H9 (cell line): ENCODE measurements around the gene PRKCZ. TPM values are rescaled to one million over a fixed set of nuclear protein-coding genes. Genes with fewer than 3 reads are reported as not detected.

ENCODE experiments used
- DNase-seq: peaks from one replicate; pipeline ENCODE4 v3.0.0-alpha.2; 2017
- H2AFZ ChIP-seq: one replicate; pipeline ENCODE4 v1.6.1; 2013; ENCODE audit warnings: mild to moderate bottlenecking, low read length, control low read depth, moderate library complexity
- H2AK5ac ChIP-seq: 2 replicates; pipeline ENCODE4 v1.6.1; 2013; ENCODE audit warnings: low read length, control low read depth, mixed read lengths; ENCODE audit not compliant: insufficient read length
- H2BK120ac ChIP-seq: one replicate; pipeline ENCODE4 v1.6.1; 2013; ENCODE audit warnings: low read depth, mild to moderate bottlenecking, low read length, control low read depth, inconsistent platforms; ENCODE audit not compliant: poor library complexity, severe bottlenecking
- H2BK12ac ChIP-seq: 2 replicates; pipeline ENCODE4 v1.6.1; 2013; ENCODE audit warnings: low read length, control low read depth, mixed read lengths, low read depth; ENCODE audit not compliant: insufficient read length
- H2BK15ac ChIP-seq: 2 replicates; pipeline ENCODE4 v1.6.1; 2013; ENCODE audit warnings: low read depth, low read length, control low read depth
- H2BK20ac ChIP-seq: one replicate; pipeline ENCODE4 v1.6.1; 2013; ENCODE audit warnings: low read depth, mild to moderate bottlenecking, low read length, control low read depth, inconsistent platforms; ENCODE audit not compliant: poor library complexity, severe bottlenecking
- H2BK5ac ChIP-seq: 2 replicates; pipeline ENCODE4 v1.6.1; 2013; ENCODE audit warnings: low read length, control low read depth, mixed read lengths; ENCODE audit not compliant: insufficient read length
- H3K14ac ChIP-seq: 2 replicates; pipeline ENCODE4 v1.6.1; 2013; ENCODE audit warnings: low read length, control low read depth; ENCODE audit not compliant: insufficient read depth
- H3K18ac ChIP-seq: 2 replicates; pipeline ENCODE4 v1.6.1; 2013; ENCODE audit warnings: low read depth, mild to moderate bottlenecking, mixed read lengths, low read length, control low read depth; ENCODE audit not compliant: insufficient read length
- H3K23ac ChIP-seq: 2 replicates; pipeline ENCODE4 v1.6.1; 2013; ENCODE audit warnings: low read length, control low read depth, mixed read lengths, low read depth; ENCODE audit not compliant: insufficient read length
- H3K23me2 ChIP-seq: 2 replicates; pipeline ENCODE4 v1.6.1; 2013; ENCODE audit warnings: low read depth, mild to moderate bottlenecking, mixed read lengths, low read length, control low read depth; ENCODE audit not compliant: insufficient read length, poor library complexity, severe bottlenecking
- H3K27ac ChIP-seq: 2 replicates; pipeline ENCODE4 v1.5.1; 2013; ENCODE audit warnings: low read length, control low read depth, mixed read lengths, low read depth; ENCODE audit not compliant: insufficient read length
- H3K27me3 ChIP-seq: 2 replicates; pipeline ENCODE4 v1.6.1; 2013; ENCODE audit warnings: low read length, control low read depth, inconsistent platforms; ENCODE audit not compliant: insufficient read depth
- H3K4ac ChIP-seq: 2 replicates; pipeline ENCODE4 v1.6.1; 2013; ENCODE audit warnings: low read depth, mild to moderate bottlenecking, control low read depth, inconsistent platforms, low read length, moderate library complexity
- H3K4me1 ChIP-seq: 2 replicates; pipeline ENCODE4 v1.6.1; 2013; ENCODE audit warnings: low read length, control low read depth, inconsistent platforms; ENCODE audit not compliant: insufficient read depth
- H3K4me2 ChIP-seq: 2 replicates; pipeline ENCODE4 v1.6.1; 2013; ENCODE audit warnings: low read length, control low read depth, mixed read lengths; ENCODE audit not compliant: insufficient read length, insufficient read depth
- H3K56ac ChIP-seq: 2 replicates; pipeline ENCODE4 v1.6.1; 2013; ENCODE audit warnings: low read depth, mild to moderate bottlenecking, mixed read lengths, low read length, control low read depth; ENCODE audit not compliant: insufficient read length
- H3K79me1 ChIP-seq: 2 replicates; pipeline ENCODE4 v1.6.1; 2013; ENCODE audit warnings: low read depth, mild to moderate bottlenecking, moderate library complexity, low read length, control low read depth, inconsistent platforms; ENCODE audit not compliant: insufficient read depth, poor library complexity, severe bottlenecking
- H3K79me2 ChIP-seq: 2 replicates; pipeline ENCODE4 v1.6.1; 2013; ENCODE audit warnings: low read length, control low read depth, inconsistent platforms; ENCODE audit not compliant: insufficient read depth
- H3K9ac ChIP-seq: 2 replicates; pipeline ENCODE4 v1.6.1; 2013; ENCODE audit warnings: low read length, control low read depth, mixed read lengths; ENCODE audit not compliant: insufficient read length; ENCODE audit errors: extremely low read depth
- H3K9me3 ChIP-seq: one replicate; pipeline ENCODE4 v1.6.1; 2013; ENCODE audit warnings: low read depth, low read length, inconsistent platforms; ENCODE audit not compliant: control insufficient read depth
- H3T11ph ChIP-seq: one replicate; pipeline ENCODE4 v1.6.1; 2013; ENCODE audit warnings: mild to moderate bottlenecking, low read length, control low read depth, inconsistent platforms
- H4K20me1 ChIP-seq: one replicate; pipeline ENCODE4 v1.6.1; 2013; ENCODE audit not compliant: control insufficient read depth, insufficient read length, insufficient read depth
- H4K5ac ChIP-seq: 2 replicates; pipeline ENCODE4 v1.6.1; 2013; ENCODE audit warnings: low read depth, mild to moderate bottlenecking, mixed read lengths, low read length, control low read depth; ENCODE audit not compliant: insufficient read length
- H4K8ac ChIP-seq: replicated peaks from 2 replicates; pipeline ENCODE4 v1.6.1; 2013; ENCODE audit warnings: low read length, control low read depth, mixed read lengths, low read depth; ENCODE audit not compliant: insufficient read length
- H4K91ac ChIP-seq: 2 replicates; pipeline ENCODE4 v1.6.1; 2013; ENCODE audit warnings: low read depth, mild to moderate bottlenecking, moderate library complexity, mixed read lengths, low read length, control low read depth; ENCODE audit not compliant: insufficient read length
- H3K27ac Mint-ChIP-seq, 3 experiments: 2 replicates in 2 of 3; 3 replicates in 1 of 3; pipeline ENCODE4 v1.8.0; 2020 to 2021; ENCODE audit warnings: mixed read lengths in 3 of 3, mild to moderate bottlenecking in 1 of 3, moderate library complexity in 1 of 3
- H3K27me3 Mint-ChIP-seq: 2 replicates; pipeline ENCODE4 v1.8.0; 2021; ENCODE audit warnings: low read depth, mild to moderate bottlenecking, moderate library complexity, mixed read lengths
- H3K36me3 Mint-ChIP-seq, 3 experiments: 2 replicates in 2 of 3; 3 replicates in 1 of 3; pipeline ENCODE4 v1.8.0; 2020 to 2021; ENCODE audit warnings: low read depth in 3 of 3, mixed read lengths in 3 of 3; ENCODE audit not compliant: insufficient read depth in 1 of 3
- H3K4me1 Mint-ChIP-seq, 2 experiments: 2 replicates each; pipeline ENCODE4 v1.8.0; 2020; ENCODE audit warnings: mixed read lengths in 2 of 2
- H3K4me3 Mint-ChIP-seq, 2 experiments: 2 replicates in 1 of 2; 3 replicates in 1 of 2; pipeline ENCODE4 v1.8.0; 2020 to 2021; ENCODE audit warnings: mild to moderate bottlenecking in 2 of 2, mixed read lengths in 2 of 2, moderate library complexity in 1 of 2
- H3K9me3 Mint-ChIP-seq, 2 experiments: 2 replicates in 1 of 2; 3 replicates in 1 of 2; pipeline ENCODE4 v1.8.0; 2020; ENCODE audit warnings: mild to moderate bottlenecking in 2 of 2, mixed read lengths in 2 of 2, moderate library complexity in 1 of 2
- CTCF ChIP-seq: fragments of 200-600 bp; sonication (generic); conservative IDR thresholded peaks from 3 replicates; pipeline ENCODE4 v1.8.0; 2021; ENCODE audit warnings: antibody characterized with exemption, mild to moderate bottlenecking
- WGBS: extraction: QIAGEN DNeasy Blood & Tissue Kit; methylation state at CpG from one replicate; pipeline ENCODE4 v1.1.7; 2013; ENCODE audit warnings: missing lambda C conversion rate, low lambda C conversion rate, mixed read lengths; ENCODE audit not compliant: insufficient read length; ENCODE audit errors: extremely low coverage; 5-methylcytosine and 5-hydroxymethylcytosine counted together
- total RNA-seq: library from RNA; stranded (reverse); gene quantifications from 2 replicates; pipeline ENCODE4 v1.2.1, GENCODE V29; 2021

The PRKCZ gene
- total RNA-seq, 1 experiment from 2014 or later: 48.4 TPM

GRCh38 chr1:2108877-2109580, 58.8 kb downstream of the PRKCZ start:
- Histone ChIP-seq H3K4me2 (no peak overlapping the region), H4K5ac (no peak overlapping the region), H3K18ac (no peak overlapping the region), H3K4ac (no peak overlapping the region), H3K23ac (no peak overlapping the region), H2AK5ac (no peak overlapping the region), H2BK20ac (no peak overlapping the region), H3K14ac (no peak overlapping the region), H2BK15ac (no peak overlapping the region), H3K79me1 (no peaks in the 10 kb centered on the region), H3K9me3 (no peaks in the 10 kb centered on the region), H4K20me1 (no peaks in the 10 kb centered on the region), H3T11ph (no peak overlapping the region), H4K91ac (no peak overlapping the region), H3K23me2 (no peaks in the 10 kb centered on the region), H3K27ac (no peak overlapping the region), H4K8ac (no peak overlapping the region), H2BK12ac (no peak overlapping the region), H3K79me2 (no peaks in the 10 kb centered on the region), H3K4me1 (no peaks in the 10 kb centered on the region), H2BK5ac (no peak overlapping the region), H2BK120ac (no peak overlapping the region), H2AFZ (no peak overlapping the region), H3K56ac (no peak overlapping the region), H3K27me3 (no peaks in the 10 kb centered on the region), H3K9ac (no peak overlapping the region)
- no peaks in the 10 kb centered on the region for H3K9me3 Mint-ChIP-seq
- H3K4me3 Mint-ChIP-seq: peak overlapping the region in 1 of 2 experiments; percentile 27; a peak in 2 of 5 replicates
- H3K4me1 Mint-ChIP-seq: peaks cover 6% of the 10 kb centered on the region in 2 experiments; a peak in 3 of 4 replicates
- no peak for TF ChIP-seq CTCF
- peaks cover 0 to 13% (median 7%) of the 10 kb centered on the region in 3 experiments; a peak in 3 of 7 replicates for H3K36me3 Mint-ChIP-seq
- no peak for DNase-seq
- WGBS: no CpG with 5 or more reads among the region's 28 CpGs
- no peak overlapping the region for H3K27ac Mint-ChIP-seq
- no peaks in the 10 kb centered on the region for H3K27me3 Mint-ChIP-seq
